Measurements from ENCODE around the gene ZNF19. TPM values are rescaled to one million over a fixed set of nuclear protein-coding genes. Genes with fewer than 3 reads are reported as not detected.
A peak's percentile ranks its signal among the peaks of the same experiment; 100 is the strongest.

Gene ZNF19
- total and polyA plus RNA-seq, 2 of the 8 experiments (the other 6 are each of a cell fraction or from before 2014, with no cell fraction given): 1.5 to 3.5 TPM

- Histone ChIP-seq H4K8ac (ENCODE audit: extremely low read depth, insufficient read depth, low read length) (no peak overlapping the region), H3K23me2 (ENCODE audit: low read depth, low read length) (no peaks in the 10 kb centered on the region), H3K14ac (ENCODE audit: insufficient read length) (no peak overlapping the region), H3K36me3 (ENCODE audit: control insufficient read depth in 2 of 4, insufficient read depth in 4 of 4, low read length in 3 of 4) (no peaks in the 10 kb centered on the region), H2BK20ac (ENCODE audit: low read length) (no peak overlapping the region), H3K79me1 (ENCODE audit: low read depth, low read length) (no peaks in the 10 kb centered on the region), H3K9me3 (ENCODE audit: insufficient read depth in 2 of 2, low read depth in 1 of 2, low read length in 1 of 2) (no peaks in the 10 kb centered on the region), H2BK12ac (ENCODE audit: low read depth, low read length) (no peak overlapping the region), H2AK5ac (ENCODE audit: low read depth, low read length) (no peak overlapping the region), H3K4me2 (ENCODE audit: insufficient read depth in 1 of 2, low read depth in 2 of 2, low read length in 2 of 2) (no peak overlapping the region), H3K9ac (replicated peaks in 1 of 4; ENCODE audit: extremely low read depth in 1 of 4, low read depth in 3 of 4, low read length in 3 of 4) (no peak overlapping the region), H3K4ac (replicated peaks; ENCODE audit: insufficient read length, low read depth, low read length) (no peak overlapping the region), H3K27me3 (replicated peaks in 1 of 4; ENCODE audit: control insufficient read depth in 3 of 4, extremely low read depth in 1 of 4, insufficient read depth in 3 of 4, low read length in 3 of 4) (no peaks in the 10 kb centered on the region; a peak in 1 of 7 replicates), H2BK15ac (ENCODE audit: low read length) (no peak overlapping the region), H4K91ac (replicated peaks; ENCODE audit: insufficient read length, low read length) (no peak overlapping the region), H2BK5ac (ENCODE audit: low read depth, low read length) (no peak overlapping the region), H4K5ac (ENCODE audit: insufficient read length, low read depth, low read length) (no peak overlapping the region), H3K27ac (ENCODE audit: low read depth, low read length) (no peak overlapping the region), H4K20me1 (replicated peaks in 1 of 2; ENCODE audit: control insufficient read depth in 1 of 2, insufficient read depth in 2 of 2, low read length in 2 of 2) (no peaks in the 10 kb centered on the region), H2AFZ (ENCODE audit: low read length) (no peak overlapping the region), H3K23ac (ENCODE audit: insufficient read length) (no peak overlapping the region), H2BK120ac (replicated peaks; ENCODE audit: low read depth, low read length) (no peak overlapping the region), H3K4me3 (ENCODE audit: extremely low read depth in 1 of 4, insufficient read depth in 2 of 4, low read depth in 3 of 4, low read length in 4 of 4) (no peak overlapping the region), H3K4me1 (replicated peaks in 1 of 4; ENCODE audit: control insufficient read depth in 3 of 4, insufficient read depth in 4 of 4, low read length in 3 of 4) (no peaks in the 10 kb centered on the region), H3K18ac (ENCODE audit: extremely low read depth, low read length) (no peak overlapping the region), H3K79me2 (ENCODE audit: control insufficient read depth in 1 of 2, insufficient read depth in 2 of 2, low read length in 2 of 2) (no peaks in the 10 kb centered on the region), H3K56ac (replicated peaks; ENCODE audit: insufficient read length, low read depth, low read length) (no peak overlapping the region)
- ChIA-PET POLR2A (ENCODE audit: partially characterized antibody) (interaction anchor here (0.6 kb wide), 1 partner anchor 17 kb away, joined by 4 read pairs; no protein-coding TSS in a partner anchor), CTCF (ENCODE audit: partially characterized antibody) (interaction anchor here (0.7 to 9.8 kb wide), 24 partner anchors 13 to 410 kb away, joined by 3 to 133 read pairs (median 8); partner anchors contain the start of genes CHST4, TLE7, ZNF19 and ZNF23)
- 88% methylated on average over 2 of the region's 2 CpGs; no CpG with 5 or more reads in 1 of the 2 experiments for WGBS, 2 experiments (ENCODE audit: extremely low coverage in 1 of 2, insufficient coverage in 1 of 2, insufficient read length in 1 of 2, insufficient replicate concordance in 2 of 2, low coverage in 1 of 2, low lambda C conversion rate in 2 of 2, missing lambda C conversion rate in 1 of 2)
- TF ChIP-seq ATF2 (IDR thresholded peaks at IDR 0.05; ENCODE audit: low read length) (no peak), RAD21 (IDR thresholded peaks at IDR 0.05 in 1 of 2, conservative IDR thresholded peaks at IDR 0.05 in 1 of 2; ENCODE audit: low read depth in 2 of 2, low read length in 2 of 2) (peak in 1 of 2 experiments; percentile 10; a peak in 1 of 4 replicates), ASH2L (IDR thresholded peaks at IDR 0.05; ENCODE audit: low read length) (no peak)
- no peak for FAIRE-seq
- no peak for DNase-seq (ENCODE audit: low read depth in 1 of 2, low spot score in 2 of 2)
These were observed 11.8 kb upstream of the ZNF19 start for GRCh38 chr16:71500964-71501363.

Data from H1 (cell line).